ENCODE measurements around the gene HSPB7.
"Not testable (repeated sequence)": the region's sequence is repeated elsewhere in the genome, so short reads cannot be mapped to it uniquely, and the experiment has no call there.

Gene HSPB7

GRCh38 chr1:16026723-16027484 lies 9.1 kb upstream of the HSPB7 start:
- H3K4me3 ChIP-seq (ENCODE audit: low read depth, low read length), result no peak overlapping the region
- DNase-seq (ENCODE audit: low read depth), result no peak
- TF ChIP-seq, protein P1, sequence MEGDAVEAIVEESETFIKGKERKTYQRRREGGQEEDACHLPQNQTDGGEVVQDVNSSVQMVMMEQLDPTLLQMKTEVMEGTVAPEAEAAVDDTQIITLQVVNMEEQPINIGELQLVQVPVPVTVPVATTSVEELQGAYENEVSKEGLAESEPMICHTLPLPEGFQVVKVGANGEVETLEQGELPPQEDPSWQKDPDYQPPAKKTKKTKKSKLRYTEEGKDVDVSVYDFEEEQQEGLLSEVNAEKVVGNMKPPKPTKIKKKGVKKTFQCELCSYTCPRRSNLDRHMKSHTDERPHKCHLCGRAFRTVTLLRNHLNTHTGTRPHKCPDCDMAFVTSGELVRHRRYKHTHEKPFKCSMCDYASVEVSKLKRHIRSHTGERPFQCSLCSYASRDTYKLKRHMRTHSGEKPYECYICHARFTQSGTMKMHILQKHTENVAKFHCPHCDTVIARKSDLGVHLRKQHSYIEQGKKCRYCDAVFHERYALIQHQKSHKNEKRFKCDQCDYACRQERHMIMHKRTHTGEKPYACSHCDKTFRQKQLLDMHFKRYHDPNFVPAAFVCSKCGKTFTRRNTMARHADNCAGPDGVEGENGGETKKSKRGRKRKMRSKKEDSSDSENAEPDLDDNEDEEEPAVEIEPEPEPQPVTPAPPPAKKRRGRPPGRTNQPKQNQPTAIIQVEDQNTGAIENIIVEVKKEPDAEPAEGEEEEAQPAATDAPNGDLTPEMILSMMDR (IDR thresholded peaks at IDR 0.05; ENCODE audit: control insufficient read depth, extremely low read depth, insufficient read depth), result no peak

DNA sequence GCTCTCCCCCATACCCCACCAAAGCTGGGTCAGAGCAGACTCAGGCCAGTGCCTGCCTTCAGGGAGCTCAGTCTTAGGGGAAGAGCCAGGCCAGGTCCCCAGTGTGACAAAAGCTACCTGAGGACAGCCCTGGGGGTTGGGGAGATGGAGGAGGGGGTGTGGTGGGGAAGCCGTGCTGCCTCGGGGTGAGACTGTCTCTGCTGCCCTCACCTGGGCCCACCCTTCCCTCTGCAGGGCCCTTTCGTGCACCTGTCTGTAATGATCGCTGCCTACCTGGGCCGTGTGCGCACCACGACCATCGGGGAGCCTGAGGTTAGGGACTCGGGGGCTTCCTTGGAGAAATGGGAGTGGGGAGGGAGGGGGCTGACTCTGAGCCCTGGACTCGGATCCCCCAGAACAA lies 8.5 kb upstream of the HSPB7 start:
- DNase-seq (ENCODE audit: low read depth); H3K4me3 ChIP-seq (ENCODE audit: low read depth, low read length): not testable (repeated sequence)

GRCh38 chr1:16023050-16023653 lies 5.3 kb upstream of the HSPB7 start:
- H3K4me3 ChIP-seq (ENCODE audit: low read depth, low read length), result no peak overlapping the region
- no peak for DNase-seq (ENCODE audit: low read depth)
- TF ChIP-seq, protein P1 (IDR thresholded peaks at IDR 0.05; ENCODE audit: control insufficient read depth, extremely low read depth, insufficient read depth), result no peak

DNA sequence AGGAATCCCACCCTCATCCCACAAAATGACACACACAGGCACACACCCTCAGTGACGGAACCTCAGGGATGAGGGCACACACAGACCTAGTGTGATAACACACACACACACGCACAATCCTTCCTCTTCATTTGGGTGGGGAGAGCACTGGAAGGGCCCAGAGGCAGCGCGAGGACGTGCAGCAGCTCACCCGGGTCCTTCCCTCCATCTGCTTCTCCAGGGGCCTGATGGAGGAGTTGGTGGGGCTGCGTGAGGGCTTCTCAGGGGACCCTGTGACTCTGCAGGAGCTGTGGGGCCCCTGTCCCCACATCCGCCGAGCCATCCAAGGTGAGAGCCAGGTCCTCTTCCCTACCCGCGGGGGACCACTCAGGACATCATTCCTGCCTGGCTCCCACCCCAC lies 4.5 kb upstream of the HSPB7 start:
- TF ChIP-seq, protein P1 (IDR thresholded peaks at IDR 0.05; ENCODE audit: control insufficient read depth, extremely low read depth, insufficient read depth), result no peak
- DNase-seq (ENCODE audit: low read depth), result no peak
- H3K4me3 ChIP-seq (ENCODE audit: low read depth, low read length), result no peak overlapping the region

DNA sequence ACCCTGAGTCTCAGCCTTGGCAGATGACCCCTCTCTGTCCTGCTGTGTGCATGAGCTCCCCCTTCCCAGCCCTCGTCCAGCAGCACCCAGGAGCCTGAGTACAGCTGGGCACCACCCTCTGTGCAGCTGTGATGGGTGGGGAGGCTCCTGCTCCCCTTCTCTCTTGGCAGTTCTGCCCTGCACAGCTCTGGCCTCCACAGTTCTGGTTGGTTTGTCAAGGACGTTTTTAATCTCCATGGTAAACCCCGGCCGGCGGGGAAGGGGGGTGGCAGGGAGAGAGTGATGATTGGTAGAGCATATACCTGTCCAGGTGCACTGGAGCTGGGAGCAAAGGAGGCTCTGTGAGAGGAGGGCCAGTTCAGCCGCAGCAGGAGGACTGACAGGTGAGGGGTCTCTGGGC lies 3.8 kb upstream of the HSPB7 start, which contains the start of gene CLCNKA:
Gene CLCNKA (plus strand): TSS at position 356 of the 400 bp plus-strand sequence. CDS start 584 bp downstream, outside the sequence.
- H3K4me3 ChIP-seq (ENCODE audit: low read depth, low read length), result no peak within 1 kb of the TSS
- TF ChIP-seq, protein P1 (IDR thresholded peaks at IDR 0.05; ENCODE audit: control insufficient read depth, extremely low read depth, insufficient read depth), result no peak
- no peak for DNase-seq (ENCODE audit: low read depth)

- not testable (repeated sequence) for DNase-seq (ENCODE audit: low read depth); H3K4me3 ChIP-seq (ENCODE audit: low read depth, low read length)
Measured at GRCh38 chr1:16020878-16021277, 3.0 kb upstream of the HSPB7 start.

GRCh38 chr1:16020325-16020724 lies 2.5 kb upstream of the HSPB7 start:
- TF ChIP-seq, protein P1 (IDR thresholded peaks at IDR 0.05; ENCODE audit: control insufficient read depth, extremely low read depth, insufficient read depth), result no peak
- no peak for DNase-seq (ENCODE audit: low read depth)
- H3K4me3 ChIP-seq (ENCODE audit: low read depth, low read length), result no peak overlapping the region
